Liver (tissue), 9 donors: ENCODE measurements around the gene DHX57. TPM values are rescaled to one million over a fixed set of nuclear protein-coding genes. Genes with fewer than 3 reads are reported as not detected.

Experiments
- DNase-seq: peaks from one replicate; pipeline ENCODE4 v3.0.0-alpha.2; 2017; ENCODE audit warnings: low spot score
- H3K27ac ChIP-seq, 2 donors: one replicate each; pipeline ENCODE4 v1.7.0; 2013; ENCODE audit warnings: inconsistent platforms in 2 of 2, low read length in 2 of 2, control low read depth in 1 of 2, low read depth in 1 of 2, mild to moderate bottlenecking in 1 of 2
- H3K27me3 ChIP-seq, 4 donors: one replicate each; pipeline versions ENCODE4 v1.6.1 to v1.7.0; 2013; ENCODE audit warnings: low read length in 3 of 4, inconsistent platforms in 1 of 4, mild to moderate bottlenecking in 1 of 4, moderate library complexity in 1 of 4; ENCODE audit not compliant: control insufficient read depth in 4 of 4, insufficient read depth in 4 of 4
- H3K36me3 ChIP-seq, 4 donors: one replicate each; pipeline versions ENCODE4 v1.6.1 to v1.7.0; 2013; ENCODE audit warnings: low read length in 3 of 4, mild to moderate bottlenecking in 3 of 4, low read depth in 1 of 4, moderate library complexity in 1 of 4; ENCODE audit not compliant: control insufficient read depth in 4 of 4, insufficient read depth in 3 of 4
- H3K4me1 ChIP-seq, 4 donors: one replicate each; pipeline versions ENCODE4 v1.6.1 to v1.7.0; 2013; ENCODE audit warnings: low read length in 3 of 4, mild to moderate bottlenecking in 3 of 4, moderate library complexity in 1 of 4; ENCODE audit not compliant: control insufficient read depth in 4 of 4, insufficient read depth in 4 of 4
- H3K4me3 ChIP-seq, 3 donors: one replicate each; pipeline versions ENCODE4 v1.6.1 to v1.7.0; 2013; ENCODE audit warnings: low read length in 3 of 3, control low read depth in 1 of 3, low read depth in 1 of 3, mild to moderate bottlenecking in 1 of 3
- H3K9ac ChIP-seq, 2 donors: one replicate each; pipeline ENCODE4 v1.7.0; 2013; ENCODE audit warnings: low read length in 2 of 2, mild to moderate bottlenecking in 2 of 2, moderate library complexity in 2 of 2, control low read depth in 1 of 2, low read depth in 1 of 2
- H3K9me3 ChIP-seq, 4 donors: one replicate each; pipeline versions ENCODE4 v1.6.1 to v1.7.0; 2013; ENCODE audit warnings: low read length in 3 of 4; ENCODE audit not compliant: control insufficient read depth in 4 of 4
- FOXA1 ChIP-seq: IDR thresholded peaks from 2 replicates; pipeline ENCODE4 v1.6.1; 2016; ENCODE audit warnings: antibody characterized with exemption
- FOXA2 ChIP-seq: IDR thresholded peaks from 2 replicates; pipeline ENCODE4 v1.6.1; 2016; ENCODE audit warnings: antibody characterized with exemption
- GABPA ChIP-seq, 2 donors: IDR thresholded peaks in 1 of 2; conservative IDR thresholded peaks in 1 of 2; 2 replicates each; pipeline ENCODE4 v1.6.1; 2016; ENCODE audit warnings: antibody characterized with exemption in 2 of 2, mild to moderate bottlenecking in 1 of 2, moderate library complexity in 1 of 2
- HNF4A ChIP-seq, 2 donors: conservative IDR thresholded peaks; 2 replicates each; pipeline ENCODE4 v1.6.1; 2016; ENCODE audit warnings: antibody characterized with exemption in 2 of 2, mild to moderate bottlenecking in 2 of 2
- HNF4G ChIP-seq: IDR thresholded peaks from 2 replicates; pipeline ENCODE4 v1.6.1; 2016; ENCODE audit warnings: antibody characterized with exemption
- JUND ChIP-seq, 2 donors: IDR thresholded peaks; 2 replicates each; pipeline ENCODE4 v1.6.1; 2016; ENCODE audit warnings: antibody characterized with exemption in 2 of 2
- NR2F2 ChIP-seq: IDR thresholded peaks from 2 replicates; pipeline ENCODE4 v1.6.1; 2016; ENCODE audit warnings: antibody characterized with exemption
- RXRA ChIP-seq, 2 donors: IDR thresholded peaks; 2 replicates each; pipeline ENCODE4 v1.6.1; 2017 to 2018; ENCODE audit warnings: antibody characterized with exemption in 2 of 2, mild to moderate bottlenecking in 1 of 2
- YY1 ChIP-seq: IDR thresholded peaks from 2 replicates; pipeline ENCODE4 v1.6.1; 2016; ENCODE audit warnings: antibody characterized with exemption, mild to moderate bottlenecking
- WGBS: extraction: QIAGEN DNeasy Blood & Tissue Kit; methylation state at CpG from one replicate; pipeline ENCODE4 v1.1.7; 2013; 5-methylcytosine and 5-hydroxymethylcytosine counted together
- polyA plus RNA-seq, 2 donors: library from polyadenylated mRNA; stranded (reverse) in 1 of 2; unstranded in 1 of 2; fragments of 200-250 nt in 1 of 2; fragments of >200 nt in 1 of 2; fragmentation: Nextera tagmentation in 1 of 2; extraction: Ambion mirVana in 1 of 2; gene quantifications; one replicate each; pipeline versions ENCODE4 v1.2.1 to v1.2.3, GENCODE V29; 2013 to 2015
- total RNA-seq, 2 donors: library from RNA; depleted of rRNA; stranded (reverse); fragments of >200 nt; gene quantifications; one replicate each; pipeline ENCODE4 v1.2.3, GENCODE V29; 2014
- TF ChIP-seq, protein P1 (sequence below): IDR thresholded peaks from 2 replicates; pipeline ENCODE4 v1.6.1; 2016; ENCODE audit warnings: antibody characterized with exemption, mild to moderate bottlenecking
- TF ChIP-seq, protein P2 (sequence below): IDR thresholded peaks from 2 replicates; pipeline ENCODE4 v1.6.1; 2016; ENCODE audit warnings: antibody characterized with exemption
- TF ChIP-seq, protein P3 (sequence below): IDR thresholded peaks from 2 replicates; pipeline ENCODE4 v1.6.1; 2016; ENCODE audit warnings: antibody characterized with exemption
- TF ChIP-seq, protein P4 (sequence below): fragments of 150-350 bp; IDR thresholded peaks from 2 replicates; pipeline ENCODE4 v1.5.1; 2017; ENCODE audit warnings: improper control_type of control experiment, low read depth, low read length; ENCODE audit not compliant: missing input control
- TF ChIP-seq, protein P5 (sequence below): IDR thresholded peaks from 2 replicates; pipeline ENCODE4 v1.6.1; 2016; ENCODE audit warnings: antibody characterized with exemption
- donor health status: healthy.
- donor health status: healthy.
- donor health status: healthy.
- donor health status: healthy.
- donor health status: healthy.

DHX57 gene
- total and polyA plus RNA-seq, 4 donors: 2.8 to 8.7 (median 5.4) TPM

DNA sequence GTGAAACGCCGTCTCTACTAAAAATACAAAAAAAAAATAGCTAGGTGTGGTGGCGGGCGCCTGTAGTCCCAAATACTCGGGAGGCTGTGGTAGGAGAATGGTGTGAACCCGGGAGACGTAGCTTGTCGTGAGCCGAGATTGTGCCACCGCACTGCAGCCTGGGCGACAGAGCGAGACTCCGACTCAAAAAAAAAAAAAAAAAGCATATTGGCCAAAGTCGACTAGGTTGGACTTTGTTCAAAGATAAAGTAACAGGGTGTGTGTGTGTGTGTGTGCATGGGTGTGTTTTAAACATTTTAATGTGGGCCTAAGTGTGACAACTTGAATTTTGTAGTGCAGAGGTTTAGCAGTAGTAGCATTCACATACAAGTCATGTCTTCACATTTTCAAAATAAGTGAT lies 86.0 kb downstream of the DHX57 start (continued):
- TF ChIP-seq, protein P1, sequence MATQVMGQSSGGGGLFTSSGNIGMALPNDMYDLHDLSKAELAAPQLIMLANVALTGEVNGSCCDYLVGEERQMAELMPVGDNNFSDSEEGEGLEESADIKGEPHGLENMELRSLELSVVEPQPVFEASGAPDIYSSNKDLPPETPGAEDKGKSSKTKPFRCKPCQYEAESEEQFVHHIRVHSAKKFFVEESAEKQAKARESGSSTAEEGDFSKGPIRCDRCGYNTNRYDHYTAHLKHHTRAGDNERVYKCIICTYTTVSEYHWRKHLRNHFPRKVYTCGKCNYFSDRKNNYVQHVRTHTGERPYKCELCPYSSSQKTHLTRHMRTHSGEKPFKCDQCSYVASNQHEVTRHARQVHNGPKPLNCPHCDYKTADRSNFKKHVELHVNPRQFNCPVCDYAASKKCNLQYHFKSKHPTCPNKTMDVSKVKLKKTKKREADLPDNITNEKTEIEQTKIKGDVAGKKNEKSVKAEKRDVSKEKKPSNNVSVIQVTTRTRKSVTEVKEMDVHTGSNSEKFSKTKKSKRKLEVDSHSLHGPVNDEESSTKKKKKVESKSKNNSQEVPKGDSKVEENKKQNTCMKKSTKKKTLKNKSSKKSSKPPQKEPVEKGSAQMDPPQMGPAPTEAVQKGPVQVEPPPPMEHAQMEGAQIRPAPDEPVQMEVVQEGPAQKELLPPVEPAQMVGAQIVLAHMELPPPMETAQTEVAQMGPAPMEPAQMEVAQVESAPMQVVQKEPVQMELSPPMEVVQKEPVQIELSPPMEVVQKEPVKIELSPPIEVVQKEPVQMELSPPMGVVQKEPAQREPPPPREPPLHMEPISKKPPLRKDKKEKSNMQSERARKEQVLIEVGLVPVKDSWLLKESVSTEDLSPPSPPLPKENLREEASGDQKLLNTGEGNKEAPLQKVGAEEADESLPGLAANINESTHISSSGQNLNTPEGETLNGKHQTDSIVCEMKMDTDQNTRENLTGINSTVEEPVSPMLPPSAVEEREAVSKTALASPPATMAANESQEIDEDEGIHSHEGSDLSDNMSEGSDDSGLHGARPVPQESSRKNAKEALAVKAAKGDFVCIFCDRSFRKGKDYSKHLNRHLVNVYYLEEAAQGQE: no peak
- TF ChIP-seq FOXA2 (no peak), HNF4G (peak; percentile 69)
- TF ChIP-seq, protein P2, sequence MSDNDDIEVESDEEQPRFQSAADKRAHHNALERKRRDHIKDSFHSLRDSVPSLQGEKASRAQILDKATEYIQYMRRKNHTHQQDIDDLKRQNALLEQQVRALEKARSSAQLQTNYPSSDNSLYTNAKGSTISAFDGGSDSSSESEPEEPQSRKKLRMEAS: no peak

DNA sequence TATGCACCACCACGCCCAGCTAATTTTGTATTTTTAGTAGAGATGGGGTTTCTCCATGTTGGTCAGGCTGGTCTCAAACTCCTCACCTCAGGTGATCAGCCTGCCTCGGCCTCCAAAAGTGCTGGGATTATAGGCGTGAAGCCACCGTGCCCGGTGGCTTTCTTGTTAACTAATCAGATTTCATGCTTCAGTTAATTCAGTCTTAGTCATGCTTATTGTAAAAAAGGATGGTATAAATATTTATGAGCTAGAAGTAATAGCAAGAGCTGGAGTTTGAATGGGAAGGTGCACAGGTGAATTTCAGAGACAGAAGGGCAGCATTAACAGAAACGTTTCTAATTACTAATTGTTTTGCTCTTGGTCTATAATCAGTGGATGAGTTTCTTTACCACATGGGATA lies 87.4 kb downstream of the DHX57 start:
- Histone ChIP-seq H3K9me3 (no peaks in the 10 kb centered on the region), H3K9ac (no peak overlapping the region), H3K36me3 (no peaks in the 10 kb centered on the region), H3K4me1 (peaks cover 14 to 25% (median 21%) of the 10 kb centered on the region in 4 donors), H3K27ac (no peak overlapping the region), H3K27me3 (no peaks in the 10 kb centered on the region), H3K4me3 (no peak overlapping the region)
- DNase-seq: no peak
- 96% methylated on average over 6 of the region's 6 CpGs for WGBS
- TF ChIP-seq RXRA (IDR thresholded peaks at IDR 0.05) (no peak), GABPA (IDR thresholded peaks at IDR 0.05 in 1 of 2, conservative IDR thresholded peaks at IDR 0.05 in 1 of 2) (no peak), HNF4G (no peak), NR2F2 (no peak), HNF4A (conservative IDR thresholded peaks at IDR 0.05) (no peak), YY1 (no peak), FOXA1 (no peak), JUND (IDR thresholded peaks at IDR 0.05) (no peak)
- TF ChIP-seq, protein P3, sequence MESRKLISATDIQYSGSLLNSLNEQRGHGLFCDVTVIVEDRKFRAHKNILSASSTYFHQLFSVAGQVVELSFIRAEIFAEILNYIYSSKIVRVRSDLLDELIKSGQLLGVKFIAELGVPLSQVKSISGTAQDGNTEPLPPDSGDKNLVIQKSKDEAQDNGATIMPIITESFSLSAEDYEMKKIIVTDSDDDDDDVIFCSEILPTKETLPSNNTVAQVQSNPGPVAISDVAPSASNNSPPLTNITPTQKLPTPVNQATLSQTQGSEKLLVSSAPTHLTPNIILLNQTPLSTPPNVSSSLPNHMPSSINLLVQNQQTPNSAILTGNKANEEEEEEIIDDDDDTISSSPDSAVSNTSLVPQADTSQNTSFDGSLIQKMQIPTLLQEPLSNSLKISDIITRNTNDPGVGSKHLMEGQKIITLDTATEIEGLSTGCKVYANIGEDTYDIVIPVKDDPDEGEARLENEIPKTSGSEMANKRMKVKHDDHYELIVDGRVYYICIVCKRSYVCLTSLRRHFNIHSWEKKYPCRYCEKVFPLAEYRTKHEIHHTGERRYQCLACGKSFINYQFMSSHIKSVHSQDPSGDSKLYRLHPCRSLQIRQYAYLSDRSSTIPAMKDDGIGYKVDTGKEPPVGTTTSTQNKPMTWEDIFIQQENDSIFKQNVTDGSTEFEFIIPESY: no peak
- TF ChIP-seq, protein P1: no peak
- TF ChIP-seq, protein P4, sequence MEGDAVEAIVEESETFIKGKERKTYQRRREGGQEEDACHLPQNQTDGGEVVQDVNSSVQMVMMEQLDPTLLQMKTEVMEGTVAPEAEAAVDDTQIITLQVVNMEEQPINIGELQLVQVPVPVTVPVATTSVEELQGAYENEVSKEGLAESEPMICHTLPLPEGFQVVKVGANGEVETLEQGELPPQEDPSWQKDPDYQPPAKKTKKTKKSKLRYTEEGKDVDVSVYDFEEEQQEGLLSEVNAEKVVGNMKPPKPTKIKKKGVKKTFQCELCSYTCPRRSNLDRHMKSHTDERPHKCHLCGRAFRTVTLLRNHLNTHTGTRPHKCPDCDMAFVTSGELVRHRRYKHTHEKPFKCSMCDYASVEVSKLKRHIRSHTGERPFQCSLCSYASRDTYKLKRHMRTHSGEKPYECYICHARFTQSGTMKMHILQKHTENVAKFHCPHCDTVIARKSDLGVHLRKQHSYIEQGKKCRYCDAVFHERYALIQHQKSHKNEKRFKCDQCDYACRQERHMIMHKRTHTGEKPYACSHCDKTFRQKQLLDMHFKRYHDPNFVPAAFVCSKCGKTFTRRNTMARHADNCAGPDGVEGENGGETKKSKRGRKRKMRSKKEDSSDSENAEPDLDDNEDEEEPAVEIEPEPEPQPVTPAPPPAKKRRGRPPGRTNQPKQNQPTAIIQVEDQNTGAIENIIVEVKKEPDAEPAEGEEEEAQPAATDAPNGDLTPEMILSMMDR: no peak
- TF ChIP-seq, protein P5, sequence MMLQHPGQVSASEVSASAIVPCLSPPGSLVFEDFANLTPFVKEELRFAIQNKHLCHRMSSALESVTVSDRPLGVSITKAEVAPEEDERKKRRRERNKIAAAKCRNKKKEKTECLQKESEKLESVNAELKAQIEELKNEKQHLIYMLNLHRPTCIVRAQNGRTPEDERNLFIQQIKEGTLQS: no peak
